Raji (cell line): ENCODE results near the gene MYB.

Experiments used
- POLR2A ChIP-seq: IDR thresholded peaks from 2 replicates; pipeline ENCODE4 v1.6.1; 2011; ENCODE audit warnings: low read depth, low read length, control low read depth; ENCODE audit not compliant: insufficient read depth

The MYB gene

DNA sequence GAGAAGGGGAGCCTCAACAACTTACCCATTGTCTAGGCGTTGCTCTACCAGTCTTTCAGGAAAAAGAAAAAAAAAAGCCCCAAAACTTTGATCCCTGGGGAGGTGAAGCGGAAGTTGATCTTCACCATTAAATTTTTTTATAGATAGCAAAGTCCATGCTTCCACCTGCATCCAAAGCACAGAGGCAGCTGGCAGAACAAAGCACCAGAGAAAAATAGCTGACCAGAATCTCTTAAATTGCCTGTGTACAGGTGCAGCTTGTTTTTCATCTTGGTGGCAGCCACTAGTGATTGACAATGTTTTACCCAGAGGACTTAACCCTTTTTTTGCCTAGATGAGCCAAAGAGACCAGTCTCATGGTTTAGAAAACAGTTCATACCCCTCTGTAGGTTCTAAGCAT is 86.0 kb downstream of the MYB start:
- no peak for TF ChIP-seq POLR2A

DNA sequence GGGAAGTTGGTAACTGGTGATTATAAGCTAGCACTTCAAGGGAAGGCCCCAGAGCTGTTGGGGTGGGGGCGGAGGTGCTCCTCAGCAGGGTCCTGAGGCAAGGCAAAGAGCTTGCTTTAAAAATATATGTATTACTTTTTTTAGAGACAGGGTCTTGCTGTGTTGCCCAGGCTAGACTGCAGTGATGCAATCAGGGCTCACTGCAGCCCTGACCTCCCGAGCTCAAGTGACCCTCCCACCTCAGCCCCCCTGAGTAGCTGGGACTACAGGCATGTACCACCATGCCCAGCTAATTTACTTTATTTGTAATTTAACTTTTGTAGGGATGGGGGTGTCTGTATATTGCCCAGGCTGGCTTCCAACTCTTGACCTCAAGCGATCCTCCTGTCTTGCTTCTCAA is 87.2 kb downstream of the MYB start:
- no peak for TF ChIP-seq POLR2A

DNA sequence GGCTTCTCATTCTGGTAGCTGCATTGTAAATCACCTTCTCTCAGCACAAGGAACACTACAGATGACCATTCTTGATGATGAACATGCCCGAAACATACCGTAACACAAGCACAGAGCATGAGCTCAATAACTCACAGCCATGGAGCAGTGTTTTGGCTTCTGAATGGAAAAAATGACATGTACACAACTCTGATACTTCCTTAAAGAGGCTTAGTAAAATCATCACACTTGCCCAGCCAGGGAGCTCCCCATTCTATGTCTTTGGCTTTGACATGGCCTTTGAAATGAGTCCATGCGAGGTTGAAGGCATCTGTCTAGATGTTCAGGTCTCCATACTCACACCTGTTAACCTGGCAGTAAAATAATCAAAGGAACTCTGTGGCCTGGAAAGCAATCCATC is 87.6 kb downstream of the MYB start:
- TF ChIP-seq POLR2A = no peak
